HG02759 (cell line): ENCODE data around the gene FBXO27.
"Not testable (repeated sequence)": the region's sequence is repeated elsewhere in the genome, so short reads cannot be mapped to it uniquely, and the experiment has no call there.

ENCODE experiments used
- ATAC-seq: cut with Tn5 transposase; IDR thresholded peaks from one replicate; pipeline ENCODE4 v1.9.1; 2021; ENCODE audit warnings: mild to moderate bottlenecking, moderate library complexity; ENCODE audit not compliant: unreplicated experiment

Gene FBXO27

DNA sequence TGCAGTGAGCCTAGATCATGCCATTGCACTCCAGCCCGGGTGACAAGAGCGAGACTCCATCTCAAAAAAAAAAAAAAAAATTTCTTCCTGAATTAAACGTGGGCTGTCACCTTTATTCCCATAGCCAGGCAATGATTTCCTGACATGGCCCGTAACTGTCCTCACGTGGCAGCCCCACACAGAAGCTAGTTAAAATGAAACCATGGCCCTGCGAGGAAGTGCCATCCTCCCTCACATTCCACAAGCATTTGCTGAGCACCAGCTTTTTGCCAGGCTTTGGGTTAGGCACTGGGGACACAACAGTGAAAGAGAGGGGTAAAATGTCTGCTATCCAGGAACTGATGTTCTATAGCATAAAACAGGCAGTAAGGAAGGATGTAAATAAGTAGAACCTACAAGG, 13.2 kb upstream of the FBXO27 start:
- ATAC-seq, result no peak

DNA sequence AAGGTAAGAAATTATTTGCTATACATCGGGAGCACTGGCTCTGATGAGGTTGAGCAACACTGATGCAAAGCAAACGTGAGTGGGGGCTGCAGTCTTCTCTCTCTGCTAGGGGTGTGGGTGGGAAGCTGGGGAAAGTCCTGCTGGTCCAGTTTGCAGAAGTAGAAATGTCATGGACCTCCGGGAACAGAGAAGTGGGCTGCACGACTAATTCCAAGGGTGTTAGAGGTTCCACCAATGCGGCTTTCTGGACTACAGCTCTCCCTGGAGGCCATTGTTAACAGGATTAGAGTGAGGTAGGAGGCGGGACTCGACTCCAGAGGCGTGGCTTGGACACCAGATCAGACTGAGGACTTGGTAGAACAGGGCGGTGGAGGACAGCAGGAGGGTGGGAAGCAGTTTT, 5.7 kb upstream of the FBXO27 start:
- no peak for ATAC-seq

DNA sequence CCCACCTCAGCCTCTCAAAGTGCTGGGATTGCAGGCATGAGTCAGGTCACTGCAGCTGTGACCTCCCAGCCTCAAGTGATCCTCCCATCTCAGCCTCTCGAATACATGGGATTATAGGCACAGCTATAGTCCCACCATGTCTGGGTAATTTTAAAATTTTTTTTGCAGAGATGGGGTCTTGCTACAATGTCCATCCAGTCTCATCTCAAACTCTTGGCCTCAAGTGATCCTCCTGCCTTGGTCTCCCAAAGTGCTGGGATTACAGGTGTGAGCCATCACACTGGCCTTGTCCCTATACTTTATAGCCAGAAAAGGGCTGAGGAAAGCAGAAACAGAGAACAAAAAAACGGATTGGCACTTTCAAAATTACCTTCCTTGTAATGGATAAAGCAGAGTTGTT, 4.8 kb upstream of the FBXO27 start:
- no peak for ATAC-seq

DNA sequence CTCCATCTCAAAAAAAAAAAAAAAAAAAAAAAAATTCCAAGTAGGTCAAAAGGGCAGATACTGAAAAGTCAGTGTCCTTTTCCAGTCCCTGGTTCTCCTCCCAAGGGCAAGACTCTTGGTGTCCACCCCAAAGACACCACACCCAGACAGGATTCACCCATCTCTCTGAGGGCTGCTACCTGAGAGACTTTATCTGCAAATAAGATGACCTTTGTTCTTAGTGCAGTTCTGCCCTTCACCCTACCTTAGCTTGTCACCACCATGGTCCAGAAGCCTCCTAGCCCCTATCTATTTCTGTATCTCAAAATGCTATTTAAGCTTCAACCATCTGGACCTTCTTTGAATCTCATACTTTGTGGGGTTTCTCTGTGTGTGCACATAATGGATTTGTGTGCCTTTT, 4.2 kb upstream of the FBXO27 start:
- no peak for ATAC-seq

DNA sequence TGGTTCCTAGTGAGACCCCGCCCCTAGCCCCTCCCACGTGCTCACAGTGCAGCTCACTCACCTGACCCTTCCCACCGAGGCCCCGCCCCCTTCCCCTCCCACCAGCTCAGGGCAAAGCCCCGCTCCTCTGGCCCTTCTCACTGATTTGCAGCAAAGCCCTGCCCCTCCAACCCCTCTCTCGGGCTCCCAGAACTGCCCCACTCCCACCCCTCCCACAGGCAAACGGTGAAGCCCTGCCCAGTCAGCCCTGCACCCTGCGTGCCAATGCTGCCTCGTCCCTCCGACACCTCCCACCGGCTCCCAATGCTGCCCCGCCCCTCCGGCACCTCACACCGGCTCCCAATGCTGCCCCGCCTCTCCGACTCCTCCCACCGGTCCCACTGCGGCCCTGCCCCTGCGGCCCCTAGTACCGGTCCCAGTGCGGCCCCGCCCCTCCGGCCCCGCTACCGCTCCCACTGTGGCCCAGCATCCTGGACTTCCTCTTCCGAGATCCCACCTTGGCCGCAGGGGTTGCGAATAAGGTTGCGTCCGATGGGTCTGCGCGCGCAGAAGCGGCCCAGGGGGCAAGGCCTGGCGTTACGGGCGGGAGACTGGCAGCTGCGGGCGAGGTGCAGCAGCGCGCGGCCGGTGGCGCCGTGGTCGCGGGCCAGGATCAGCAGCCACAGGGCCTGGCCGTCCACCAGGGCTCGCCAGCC, 834 bp downstream of the FBXO27 start:
- ATAC-seq, result peak; percentile 63

DNA sequence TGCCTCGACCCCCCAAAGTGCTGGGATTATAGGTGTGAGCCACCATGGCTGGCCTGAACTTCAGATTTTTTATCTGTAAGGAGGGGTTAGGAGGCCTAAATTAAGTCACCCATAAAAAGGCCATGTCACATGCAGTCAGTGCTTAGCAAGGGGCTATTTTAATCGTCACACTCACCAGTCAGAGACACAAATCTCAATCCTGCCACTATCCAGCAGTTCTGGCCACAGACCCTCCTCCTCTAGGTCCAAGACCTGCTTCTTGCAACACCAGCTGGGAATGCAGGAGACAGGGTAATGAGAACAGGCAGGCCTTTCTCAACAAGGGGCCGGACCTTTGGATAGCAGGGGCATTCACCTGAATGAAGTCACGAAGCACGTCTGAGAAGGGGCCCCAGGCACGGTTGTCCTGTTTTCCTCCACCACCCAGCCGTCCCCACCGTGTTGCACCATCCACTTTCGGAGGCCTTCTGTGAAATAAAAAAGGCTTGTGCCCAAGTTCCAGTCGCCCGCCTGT, 1.4 kb downstream of the FBXO27 start:
- ATAC-seq, result no peak

- no peak for ATAC-seq
Measured at GRCh38 chr19:39024875-39025641, 7.3 kb downstream of the FBXO27 start.

GRCh38 chr19:39021063-39021462, 11.3 kb downstream of the FBXO27 start:
- no peak for ATAC-seq

GRCh38 chr19:39017646-39018045, 14.7 kb downstream of the FBXO27 start:
- no peak for ATAC-seq

DNA sequence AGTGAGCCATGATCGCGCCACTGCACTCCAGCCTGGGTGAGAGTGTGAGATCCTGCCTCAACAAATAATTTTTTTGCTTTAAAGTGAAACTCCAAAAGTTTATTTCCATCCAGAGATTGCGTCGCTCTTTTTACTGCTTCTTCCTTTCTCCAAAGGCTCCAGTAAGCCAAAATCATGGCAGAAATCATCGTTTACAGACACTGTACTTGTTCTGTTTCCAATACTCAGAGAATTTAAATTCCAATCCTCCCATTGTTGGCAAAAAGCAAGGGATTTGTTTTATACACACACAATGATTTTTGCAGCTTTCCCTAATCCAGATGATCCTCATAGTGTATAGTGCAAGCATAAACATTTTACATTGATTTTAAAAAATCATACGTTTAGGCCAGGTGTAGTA, 15.3 kb downstream of the FBXO27 start:
- ATAC-seq, result no peak

DNA sequence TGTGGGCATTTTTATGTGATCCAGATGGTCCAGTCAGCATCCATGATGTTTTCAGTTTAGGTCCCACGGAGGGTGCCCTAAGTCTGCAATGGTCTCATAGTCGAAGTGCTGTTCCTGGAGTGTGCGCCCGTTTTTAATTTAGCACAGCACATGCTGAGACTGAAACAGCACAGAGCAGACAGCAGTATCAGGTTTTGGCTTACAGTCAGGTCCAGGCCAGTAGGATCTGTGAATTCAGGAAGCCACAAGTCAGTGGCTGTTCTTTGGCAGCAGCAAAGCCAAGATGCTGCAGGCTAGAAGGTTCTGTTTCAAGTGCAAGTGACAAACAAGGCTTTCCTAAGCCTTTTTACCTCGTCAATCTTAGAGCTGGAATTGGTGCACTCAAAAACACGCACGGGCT, 18.3 kb downstream of the FBXO27 start:
- ATAC-seq, result no peak

- no peak for ATAC-seq
Measured at GRCh38 chr19:39009001-39009400, 23.3 kb downstream of the FBXO27 start.

GRCh38 chr19:39008137-39008536, 24.2 kb downstream of the FBXO27 start:
- no peak for ATAC-seq

- ATAC-seq, result no peak
Measured at GRCh38 chr19:39007096-39007495, 25.3 kb downstream of the FBXO27 start.

GRCh38 chr19:39004403-39004802, 27.9 kb downstream of the FBXO27 start:
- ATAC-seq, result no peak

DNA sequence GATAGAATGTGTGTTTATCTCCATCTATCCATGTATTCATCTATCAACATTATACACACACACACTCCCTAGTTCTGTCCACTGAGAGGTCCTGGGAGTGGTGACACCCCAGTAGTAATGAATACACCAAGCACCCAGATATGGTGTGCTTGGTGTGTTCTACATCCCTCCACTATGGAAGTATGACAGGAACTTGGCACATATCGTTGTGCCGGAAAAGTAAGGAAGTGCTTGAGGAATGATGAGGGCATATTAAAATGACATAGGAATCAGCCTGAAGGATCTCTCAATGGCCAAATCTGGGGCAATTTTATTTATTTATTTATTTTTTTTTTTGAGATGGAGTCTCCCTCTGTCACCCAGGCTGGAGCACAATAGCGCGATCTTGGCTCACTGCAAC, 28.6 kb downstream of the FBXO27 start:
- no peak for ATAC-seq

DNA sequence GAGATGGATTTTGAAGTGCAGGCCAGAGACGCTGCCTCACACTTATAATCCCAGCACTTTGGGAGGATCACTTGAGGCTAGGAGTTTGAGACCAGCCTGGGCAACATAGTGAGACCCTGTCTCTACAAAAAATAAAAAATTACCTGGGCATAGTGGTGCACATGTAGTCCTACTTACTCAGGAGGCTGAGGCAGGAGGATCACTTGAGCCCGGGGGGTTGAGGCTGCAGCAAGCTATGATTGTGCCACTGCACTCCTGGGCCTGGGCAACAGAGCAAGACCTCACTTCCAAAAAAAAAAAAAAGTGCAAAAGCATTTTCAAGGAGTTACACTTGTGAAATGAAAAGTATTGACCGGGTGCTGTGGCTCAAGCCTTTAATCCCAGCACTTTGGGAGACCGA, 29.2 kb downstream of the FBXO27 start:
- no peak for ATAC-seq

GRCh38 chr19:39001041-39001440, 31.3 kb downstream of the FBXO27 start:
- ATAC-seq, result no peak

DNA sequence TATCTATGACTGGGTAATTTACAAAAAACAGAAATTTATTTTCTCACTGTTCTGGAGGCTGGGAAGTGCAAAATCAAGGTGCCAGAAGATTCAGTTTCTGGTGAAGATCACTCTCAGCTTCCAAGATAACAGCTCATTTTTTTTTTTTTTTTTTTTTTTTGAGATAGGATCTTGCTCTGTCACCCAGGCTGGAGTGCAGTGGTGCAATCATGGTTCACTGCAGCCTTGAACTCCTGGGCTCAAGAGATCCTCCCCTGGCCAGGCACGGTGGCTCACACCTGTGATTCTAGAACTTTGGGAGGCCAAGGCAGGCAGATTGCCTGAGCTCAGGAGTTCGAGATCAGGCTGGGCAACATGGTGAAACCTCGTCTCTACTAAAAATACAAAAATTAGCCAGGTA, 34.8 kb downstream of the FBXO27 start:
- not testable (repeated sequence) for ATAC-seq

DNA sequence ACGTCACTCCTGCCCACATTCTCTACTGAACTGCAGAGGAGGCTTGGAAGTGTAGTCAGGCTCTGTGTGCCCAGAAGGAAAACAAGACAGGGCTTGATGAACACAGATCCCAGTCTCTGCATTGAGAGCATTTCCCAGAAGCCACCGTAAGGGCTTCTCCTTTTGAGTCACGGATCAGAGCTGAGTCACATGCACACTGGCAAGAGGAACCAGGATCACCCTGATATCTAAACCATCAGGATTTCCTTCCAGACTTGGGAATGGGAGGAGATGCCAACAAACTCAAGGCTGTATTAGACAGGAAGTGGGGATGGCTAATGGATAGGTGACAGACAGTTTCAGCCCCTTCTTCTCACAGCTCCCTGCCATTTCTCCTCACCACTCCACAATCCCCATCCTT, 39.1 kb downstream of the FBXO27 start:
- no peak for ATAC-seq

GRCh38 chr19:38990949-38991697, 41.2 kb downstream of the FBXO27 start:
- no peak for ATAC-seq

- not testable (repeated sequence) for ATAC-seq
Measured at GRCh38 chr19:38989614-38990013, 42.7 kb downstream of the FBXO27 start.
